HG03469 (cell line): ENCODE data around the gene LRCH2.
"Not testable (repeated sequence)": the region's sequence is repeated elsewhere in the genome, so short reads cannot be mapped to it uniquely, and the experiment has no call there.

ENCODE experiments used
- ATAC-seq: cut with Tn5 transposase; IDR thresholded peaks from one replicate; pipeline ENCODE4 v1.9.1; 2021; ENCODE audit warnings: mild to moderate bottlenecking, moderate library complexity, moderate number of reproducible peaks; ENCODE audit not compliant: unreplicated experiment

LRCH2 gene

GRCh38 chrX:115209547-115209946 is 24.3 kb downstream of the LRCH2 start:
- ATAC-seq: not testable (repeated sequence)

DNA sequence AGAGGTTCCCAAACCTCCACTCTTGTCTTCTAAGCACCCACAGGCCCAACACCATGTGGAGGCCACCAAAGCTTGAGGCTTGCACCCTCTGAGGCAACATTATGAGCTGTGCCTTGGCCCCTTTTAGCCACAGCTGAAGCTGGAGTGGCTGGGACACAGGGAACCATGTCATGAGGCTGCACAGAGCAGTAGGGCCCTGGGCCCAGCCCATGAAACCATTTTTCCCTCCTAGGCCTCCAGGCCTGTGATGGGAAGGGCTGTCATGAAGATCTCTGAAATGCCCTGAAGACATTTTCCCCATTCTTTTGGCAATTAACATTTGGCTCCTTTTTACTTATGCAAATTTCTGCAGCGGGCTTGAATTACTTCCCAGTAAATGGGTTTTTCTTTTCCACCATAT is 29.9 kb downstream of the LRCH2 start:
- no peak for ATAC-seq

DNA sequence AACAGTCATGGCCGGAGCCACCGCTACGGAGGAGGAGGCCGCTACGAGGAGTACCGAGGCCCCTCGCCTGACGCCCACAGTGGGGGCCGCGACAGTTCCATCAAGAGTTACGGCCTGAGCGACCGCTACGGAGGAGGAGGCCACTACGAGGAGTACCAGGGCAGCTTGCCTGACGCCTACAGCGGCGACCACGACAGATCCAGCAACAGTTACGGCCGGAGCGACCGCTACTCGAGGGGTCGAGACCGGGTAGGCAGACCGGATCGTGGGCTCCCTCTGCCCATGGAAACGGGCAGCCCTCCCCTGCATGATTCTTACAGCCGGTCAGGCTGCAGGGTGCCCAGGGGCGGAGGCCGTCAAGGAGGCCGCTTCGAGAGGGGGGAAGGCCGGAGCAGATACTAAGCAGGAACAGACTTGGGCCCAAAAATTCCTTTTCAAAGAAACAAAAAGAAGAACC is 41.6 kb downstream of the LRCH2 start:
- ATAC-seq: no peak

DNA sequence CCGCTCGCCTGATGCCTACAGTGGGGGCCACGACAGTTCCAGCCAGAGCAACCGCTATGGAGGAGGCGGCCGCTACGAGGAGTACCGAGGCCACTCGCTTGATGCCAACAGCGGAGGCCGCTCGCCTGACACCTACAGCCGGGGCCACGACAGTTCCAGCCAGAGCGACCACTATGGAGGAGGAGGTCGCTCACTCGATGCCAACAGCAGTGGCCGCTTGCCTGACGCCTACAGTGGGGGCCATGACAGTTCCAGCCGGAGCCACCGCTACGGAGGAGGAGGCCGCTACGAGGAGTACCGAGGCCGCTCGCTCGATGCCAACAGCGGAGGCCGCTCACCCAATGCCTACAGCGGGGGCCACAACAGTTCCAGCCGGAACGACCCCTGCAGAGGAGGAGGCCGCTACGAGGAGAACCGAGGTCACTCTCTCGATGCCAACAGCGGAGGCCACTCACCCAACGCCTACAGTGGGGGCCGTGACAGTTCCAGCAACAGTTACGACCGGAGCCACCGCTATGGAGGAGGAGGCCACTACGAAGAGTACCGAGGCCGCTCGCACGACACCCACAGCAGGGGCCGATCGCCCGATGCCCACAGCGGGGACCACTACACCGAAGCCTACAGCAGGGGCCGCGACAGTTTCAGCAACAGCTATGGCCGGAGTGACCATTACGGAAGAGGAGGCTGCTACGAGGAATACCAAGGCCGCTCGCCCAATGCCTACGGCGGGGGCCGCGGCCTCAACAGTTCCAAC is 42.2 kb downstream of the LRCH2 start:
- ATAC-seq: no peak

DNA sequence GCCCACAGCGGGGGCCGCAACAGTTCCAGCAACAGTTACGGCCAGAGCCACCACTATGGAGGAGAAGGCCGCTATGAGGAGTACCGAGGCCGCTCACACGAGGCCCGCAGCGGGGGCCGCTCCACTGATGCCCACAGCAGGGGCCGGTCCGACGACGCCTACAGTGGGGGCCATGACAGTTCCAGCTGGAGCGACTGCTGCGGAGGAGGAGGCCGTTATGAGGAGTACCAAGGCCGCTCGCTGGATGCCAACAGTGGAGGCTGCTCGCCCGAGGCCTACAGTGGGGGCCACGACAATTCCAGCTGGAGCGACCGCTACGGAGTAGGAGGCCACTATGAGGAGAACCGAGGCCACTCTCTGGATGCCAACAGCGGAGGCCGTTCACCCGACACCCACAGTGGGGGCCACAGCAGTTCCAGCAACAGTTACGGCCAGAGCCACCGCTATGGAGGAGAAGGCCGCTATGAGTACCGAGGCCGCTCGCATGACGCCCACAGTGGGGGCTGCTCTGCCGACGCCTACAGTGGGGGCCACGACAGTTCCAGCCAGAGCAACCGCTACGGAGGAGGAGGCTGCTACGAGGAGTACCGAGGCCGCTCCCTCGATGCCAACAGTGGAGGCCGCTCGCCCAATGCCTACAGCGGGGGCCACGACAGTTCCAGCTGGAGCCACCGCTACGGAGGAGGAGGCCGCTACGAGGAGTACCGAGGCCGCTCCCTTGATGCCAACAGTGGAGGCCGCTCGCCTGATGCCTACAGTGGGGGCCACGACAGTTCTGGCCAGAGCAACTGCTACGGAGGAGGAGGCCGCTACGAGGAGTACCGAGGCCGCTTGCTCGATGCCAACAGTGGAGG is 43.0 kb downstream of the LRCH2 start:
- no peak for ATAC-seq

DNA sequence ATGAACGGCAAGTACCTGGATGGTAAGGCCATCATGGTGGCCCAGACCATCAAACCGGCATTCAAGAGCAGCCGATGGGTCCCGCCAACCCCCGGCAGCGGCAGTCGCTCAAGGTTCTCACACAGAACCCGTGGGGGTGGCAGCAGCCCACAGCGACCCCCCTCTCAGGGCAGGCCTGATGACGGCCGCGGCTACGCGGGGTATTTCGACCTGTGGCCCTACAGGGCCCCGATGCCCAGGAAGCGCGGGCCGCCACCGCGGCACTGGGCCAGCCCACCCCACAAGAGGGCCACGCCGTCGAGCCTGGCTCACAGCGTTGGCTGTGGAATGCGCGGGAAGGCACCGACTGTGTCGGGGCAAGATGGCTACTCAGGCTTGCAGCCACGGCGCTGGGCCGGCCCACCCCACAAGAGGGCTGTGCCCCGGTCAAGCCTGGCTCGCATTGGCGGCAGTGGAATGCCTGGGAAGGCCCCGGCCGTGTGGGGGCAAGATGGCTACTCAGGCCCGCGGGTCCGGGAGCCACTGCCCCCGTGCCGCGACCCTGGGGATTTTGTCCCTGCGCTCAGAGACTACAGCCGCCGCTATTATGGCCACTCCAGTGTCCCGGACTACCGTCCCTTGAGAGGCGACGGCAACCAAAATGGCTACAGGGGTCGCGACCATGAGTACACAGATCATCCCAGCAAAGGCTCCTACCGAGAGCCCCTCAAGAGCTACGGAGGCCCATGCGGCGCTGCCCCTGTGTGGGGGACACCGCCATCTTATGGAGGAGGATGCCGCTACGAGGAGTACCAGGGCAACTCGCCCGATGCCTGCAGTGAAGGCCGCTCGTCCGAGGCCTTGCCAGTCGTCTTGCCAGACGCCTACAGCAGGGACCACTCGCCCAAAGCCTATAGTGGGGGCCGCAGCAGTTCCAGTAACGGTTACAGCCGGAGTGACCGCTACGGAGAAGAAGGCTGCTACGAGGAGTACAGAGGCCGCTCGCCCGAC is 44.0 kb downstream of the LRCH2 start:
- no peak for ATAC-seq

GRCh38 chrX:115189110-115189509 is 44.8 kb downstream of the LRCH2 start, which contains the start of gene RBMXL3:
Gene RBMXL3 (plus strand): TSS chrX:115189410. CDS start chrX:115189442, 32 bp downstream.
- no peak for ATAC-seq

- ATAC-seq: no peak
Observed at GRCh38 chrX:115183980-115184379, 49.9 kb downstream of the LRCH2 start.

DNA sequence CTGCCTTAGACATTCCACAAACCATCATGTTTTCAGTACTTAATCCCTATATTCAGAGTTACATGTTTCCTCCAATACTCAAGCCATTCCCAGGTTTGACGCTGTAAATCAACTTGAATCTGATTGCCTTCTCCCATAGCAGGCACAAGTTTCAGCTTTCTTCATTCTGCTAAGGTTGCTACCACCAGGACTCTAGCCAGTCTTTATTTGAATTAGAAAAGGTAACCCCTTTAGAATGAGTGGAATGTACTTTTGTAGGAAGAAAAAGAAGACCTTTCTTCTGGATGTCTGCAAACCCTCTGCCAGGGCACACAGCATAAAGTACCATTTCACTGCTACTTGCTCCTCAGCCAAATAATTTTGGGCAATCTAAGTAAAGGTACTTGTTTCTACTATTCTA is 55.4 kb downstream of the LRCH2 start:
- no peak for ATAC-seq

DNA sequence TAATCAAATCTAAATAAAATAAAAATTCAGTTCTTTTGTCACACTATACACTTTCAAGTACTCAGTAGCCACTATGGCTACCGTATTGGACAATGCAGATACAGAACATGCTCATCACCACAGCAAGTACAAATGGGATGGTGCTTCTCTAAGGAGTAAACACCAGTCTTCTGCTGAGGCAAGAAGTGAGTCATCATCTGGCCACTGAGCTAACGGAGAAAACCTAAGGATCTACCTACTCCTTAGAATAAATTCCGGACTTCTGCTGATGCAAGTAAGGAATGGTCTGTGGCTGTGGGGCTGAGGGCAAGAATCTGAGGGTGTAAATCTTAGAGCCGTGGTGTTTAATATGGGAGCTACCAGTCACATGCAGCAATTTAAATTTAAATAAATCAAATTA is 56.0 kb downstream of the LRCH2 start:
- ATAC-seq: no peak

GRCh38 chrX:115174548-115174947 is 59.3 kb downstream of the LRCH2 start:
- no peak for ATAC-seq

DNA sequence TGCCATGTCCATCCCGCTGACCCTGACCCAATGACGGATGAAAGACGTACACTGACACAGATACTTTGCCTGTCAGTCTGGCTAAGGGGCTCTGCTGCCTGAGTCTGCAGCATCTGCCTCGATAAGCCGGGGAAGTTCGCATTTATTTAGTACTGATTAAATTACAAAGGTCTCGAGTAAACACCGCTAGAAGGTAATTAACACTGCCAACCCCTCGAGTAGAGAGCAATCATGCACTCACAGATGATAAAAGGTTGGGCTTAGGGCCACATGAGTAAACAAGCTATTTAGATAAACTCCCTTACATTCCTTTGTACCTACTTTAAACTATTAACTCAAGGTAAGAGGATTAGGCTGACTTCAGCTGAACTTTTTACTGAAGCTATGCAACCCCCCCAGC is 60.7 kb downstream of the LRCH2 start:
- no peak for ATAC-seq

GRCh38 chrX:115147220-115147619 is 86.7 kb downstream of the LRCH2 start:
- ATAC-seq: no peak

DNA sequence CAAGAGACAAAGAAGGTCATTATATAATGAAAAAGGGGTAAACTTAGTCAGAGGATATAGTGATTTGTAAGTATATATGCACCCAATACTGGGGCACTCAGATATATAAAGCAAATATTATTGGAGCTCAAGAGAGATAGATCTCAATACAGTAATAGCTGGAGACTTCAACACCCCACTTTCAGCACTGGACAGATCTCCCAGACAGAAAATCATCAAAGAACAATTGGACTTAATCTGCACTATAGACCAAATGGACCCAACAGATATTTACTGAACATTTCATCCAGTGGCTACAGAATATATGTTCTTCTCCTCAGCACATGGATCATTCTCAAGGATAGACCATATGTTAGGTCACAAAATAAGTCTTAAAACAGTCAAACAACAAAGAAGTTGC is 91.8 kb downstream of the LRCH2 start:
- no peak for ATAC-seq

GRCh38 chrX:115138040-115138439 is 95.9 kb downstream of the LRCH2 start:
- no peak for ATAC-seq

DNA sequence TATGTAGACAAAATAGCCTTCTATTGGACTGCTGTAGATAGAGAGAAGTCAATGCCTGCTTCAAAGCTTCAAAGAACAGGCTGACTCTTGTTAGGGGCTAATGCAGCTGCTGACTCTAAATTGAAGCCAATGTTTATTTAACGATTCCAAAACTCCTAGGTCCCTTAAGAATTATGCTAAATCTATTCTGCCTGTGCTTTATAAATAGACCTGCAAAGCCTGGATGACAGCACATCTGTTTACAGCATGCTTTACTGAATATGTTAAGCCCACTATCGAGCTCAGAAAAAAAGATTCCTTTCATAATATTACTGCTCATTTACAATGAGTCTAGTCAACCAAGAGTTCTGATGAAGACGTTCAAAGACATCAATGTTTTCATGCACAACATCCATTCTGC is 99.5 kb downstream of the LRCH2 start:
- ATAC-seq: no peak

GRCh38 chrX:115112411-115112810 is 121.5 kb downstream of the LRCH2 start:
- no peak for ATAC-seq

DNA sequence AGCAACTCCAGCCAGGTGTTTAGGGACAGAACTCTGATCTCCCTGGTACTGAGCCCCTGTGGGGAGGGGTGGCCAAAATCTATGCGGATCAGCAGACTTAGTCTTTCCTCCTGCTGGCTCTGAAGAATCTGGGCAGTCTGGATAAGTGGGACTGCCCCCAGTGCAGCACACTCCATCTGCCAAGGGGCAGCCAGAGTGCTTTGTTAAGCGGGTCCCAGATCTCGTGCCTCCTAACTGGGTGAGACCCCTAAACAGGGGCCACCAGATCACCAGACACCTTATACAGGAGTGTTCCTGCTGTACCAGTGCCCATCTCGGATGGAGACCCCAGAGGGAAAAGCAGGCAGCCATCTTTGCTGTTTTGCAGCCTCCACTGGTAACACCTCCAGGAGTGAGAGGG is 135.0 kb downstream of the LRCH2 start:
- no peak for ATAC-seq

DNA sequence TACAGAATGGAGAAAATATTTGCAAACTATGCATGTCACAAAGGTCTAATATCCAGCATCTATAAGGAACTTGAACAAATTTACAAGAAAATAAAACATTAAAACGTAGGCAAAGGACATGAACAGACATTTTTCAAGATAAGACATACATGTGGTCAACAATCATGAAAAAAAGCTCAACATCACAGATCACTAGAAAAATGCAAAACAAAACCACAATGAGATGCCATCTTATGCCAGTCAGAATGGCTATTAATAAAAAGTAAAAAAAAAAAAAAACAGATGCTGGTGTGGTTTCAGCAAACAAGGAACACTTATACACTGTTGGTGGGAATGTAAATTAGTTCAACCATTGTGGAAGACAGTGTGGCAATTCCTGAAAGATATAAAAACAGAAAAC is 140.7 kb downstream of the LRCH2 start:
- no peak for ATAC-seq

GRCh38 chrX:115089419-115089818 is 144.5 kb downstream of the LRCH2 start:
- no peak for ATAC-seq

DNA sequence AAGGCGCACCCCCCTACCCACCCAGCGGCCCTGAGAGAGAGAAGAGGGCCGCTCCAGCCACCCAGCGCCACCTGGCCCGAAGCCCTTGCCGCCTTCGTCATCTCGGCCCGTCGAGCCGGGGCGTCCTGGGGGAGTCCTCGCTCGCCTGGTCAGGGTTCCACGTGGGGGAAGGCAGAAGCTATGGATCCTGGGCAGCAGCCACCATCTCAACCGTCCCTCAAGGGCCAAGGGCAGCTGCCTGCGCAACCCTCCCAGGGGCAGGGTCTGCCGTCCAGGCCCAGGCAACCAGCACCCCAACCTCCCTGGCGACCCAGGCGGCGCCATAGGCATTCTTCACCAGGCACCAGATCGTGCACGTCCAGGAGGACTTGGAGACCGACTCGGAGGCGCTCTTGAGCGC is 165.0 kb downstream of the LRCH2 start:
- ATAC-seq: no peak
